PC-3 (cell line): Measurements from ENCODE around the gene RBMS3. TPM values are rescaled to one million over a fixed set of nuclear protein-coding genes. Genes with fewer than 3 reads are reported as not detected.

ENCODE experiments used
- ATAC-seq: fragments of 200-7000 bp; cut with Tn5 transposase; 2 replicates; pipeline ENCODE4 v1.9.1; 2020; ENCODE audit warnings: mild to moderate bottlenecking, moderate library complexity
- BruUV-seq: library from RNA; stranded (reverse); fragments of 400-500 nt; replicated peaks from 2 replicates; lab custom pipeline; 2021; lab: Mats Ljungman, UMichigan
- CTCF ChIA-PET: fragments of 300-600 bp; sonication (Branson Sonifier 250); formaldehyde crosslinking; loops from one replicate; lab custom pipeline; 2022; ENCODE audit warnings: antibody characterized with exemption; lab: Charles Lee
- POLR2A ChIA-PET: fragments of 300-600 bp; sonication (Branson Sonifier 250); formaldehyde crosslinking; loops from one replicate; lab custom pipeline; 2022; ENCODE audit warnings: antibody characterized with exemption; ENCODE audit not compliant: unreplicated experiment; lab: Charles Lee
- DNase-seq: peaks from one replicate; pipeline ENCODE4 v3.0.0-alpha.2; 2015
- H2AFZ ChIP-seq: fragments of 300-600 bp; sonication (generic); 2 replicates; pipeline ENCODE4 v1.6.0; 2016; ENCODE audit warnings: antibody characterized with exemption, low read length
- H3F3A ChIP-seq: fragments of 300-600 bp; sonication (generic); one replicate; pipeline ENCODE4 v1.6.0; 2017; ENCODE audit warnings: antibody characterized with exemption, low read length, control low read depth, mild to moderate bottlenecking; ENCODE audit not compliant: unreplicated experiment
- H3K27ac ChIP-seq: fragments of 300-600 bp; sonication (generic); 2 replicates; pipeline ENCODE4 v1.5.1; 2016; ENCODE audit warnings: mild to moderate bottlenecking, low read length
- H3K27me3 ChIP-seq: fragments of 300-600 bp; sonication (generic); 2 replicates; pipeline ENCODE4 v1.6.1; 2016; ENCODE audit warnings: low read length, mixed read lengths
- H3K36me3 ChIP-seq: fragments of 300-600 bp; sonication (generic); 2 replicates; pipeline ENCODE4 v1.6.1; 2016; ENCODE audit warnings: low read depth, mixed run types, low read length, mixed read lengths
- H3K4me1 ChIP-seq: fragments of 300-600 bp; sonication (generic); 2 replicates; pipeline ENCODE4 v1.5.1; 2016; ENCODE audit warnings: low read length; ENCODE audit not compliant: insufficient read depth
- H3K4me2 ChIP-seq: fragments of 300-600 bp; sonication (generic); 2 replicates; pipeline ENCODE4 v1.6.0; 2016; ENCODE audit warnings: low read length
- H3K4me3 ChIP-seq: fragments of 300-600 bp; sonication (generic); 2 replicates; pipeline ENCODE4 v1.5.1; 2016; ENCODE audit warnings: mild to moderate bottlenecking, low read length, mixed read lengths
- H3K79me2 ChIP-seq: fragments of 300-600 bp; sonication (generic); 2 replicates; pipeline ENCODE4 v1.6.1; 2017; ENCODE audit warnings: low read length, mixed read lengths
- H3K9ac ChIP-seq: fragments of 300-600 bp; sonication (generic); 2 replicates; pipeline ENCODE4 v1.6.0; 2016; ENCODE audit warnings: mild to moderate bottlenecking, low read length
- H3K9me2 ChIP-seq: fragments of 300-600 bp; sonication (generic); replicated peaks from 2 replicates; pipeline ENCODE4 v1.6.1; 2016; ENCODE audit warnings: mixed run types, low read length, mixed read lengths
- H3K9me3 ChIP-seq: fragments of 300-600 bp; sonication (generic); 2 replicates; pipeline ENCODE4 v1.6.1; 2016; ENCODE audit warnings: low read length, mixed read lengths
- H4K20me1 ChIP-seq: fragments of 300-600 bp; sonication (generic); 2 replicates; pipeline ENCODE4 v1.6.1; 2016; ENCODE audit warnings: low read length, mixed read lengths
- EZH2 ChIP-seq: fragments of 300-600 bp; sonication (generic); IDR thresholded peaks from one replicate; pipeline ENCODE4 v1.6.1; 2017; ENCODE audit warnings: antibody characterized with exemption, mild to moderate bottlenecking, low read length; ENCODE audit not compliant: unreplicated experiment
- EZH2phosphoT487 ChIP-seq: fragments of 300-600 bp; sonication (generic); IDR thresholded peaks from 2 replicates; pipeline ENCODE4 v1.6.1; 2018; ENCODE audit warnings: mild to moderate bottlenecking, antibody characterized with exemption, low read length, borderline replicate concordance
- intact Hi-C: fragments of 100-400 bp; cut with micrococcal nuclease; formaldehyde crosslinking; loops from 2 replicates; pipeline ENCODE4 v1.9.0; 2023
- total RNA-seq: library from RNA; depleted of rRNA; stranded (reverse); fragments of >200 nt; gene quantifications from 2 replicates; pipeline ENCODE4 v1.2.3, GENCODE V29; 2014
- TF ChIP-seq, protein P1 (sequence below): fragments of 300-600 bp; sonication (generic); conservative IDR thresholded peaks from 2 replicates; pipeline ENCODE4 v1.5.1; 2017; ENCODE audit warnings: antibody characterized with exemption, low read depth, mild to moderate bottlenecking, low read length

The RBMS3 gene
- total RNA-seq, 1 experiment from 2014 or later: 5.4 TPM

DNA sequence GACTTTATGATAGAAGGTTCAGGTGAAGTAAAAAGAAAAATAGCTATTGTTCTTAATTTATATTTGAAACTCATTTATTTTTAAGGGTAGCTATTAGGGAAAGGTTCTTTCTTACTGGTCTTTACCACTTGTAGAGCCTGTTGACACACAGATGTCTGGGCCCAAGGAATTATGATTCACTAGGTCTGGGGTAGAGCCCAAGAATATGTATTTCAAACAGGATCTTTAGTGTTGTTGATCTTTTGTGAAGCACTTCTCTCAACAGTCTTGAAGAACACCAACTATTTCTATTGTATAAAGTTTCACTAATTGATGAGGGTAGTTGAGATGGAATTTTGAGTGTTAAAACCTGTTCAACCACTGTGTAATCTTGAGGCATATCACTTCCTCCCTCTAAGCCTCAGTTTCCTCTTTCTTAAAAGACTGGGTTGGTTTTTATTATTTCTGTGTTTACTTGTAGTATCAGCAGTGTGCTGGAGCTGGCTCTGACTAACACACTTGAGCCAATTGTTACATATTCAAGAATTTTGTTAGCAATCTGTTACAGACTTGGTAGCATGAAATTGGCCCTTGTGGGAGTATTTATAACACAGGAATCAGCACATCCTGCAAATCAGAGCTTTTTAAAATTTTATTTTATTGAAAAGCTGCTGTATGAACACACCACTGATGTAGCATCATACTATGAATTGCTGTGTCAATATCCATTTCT, 155.9 kb downstream of the RBMS3 start:
- Histone ChIP-seq H3K9ac (no peak overlapping the region), H3K27ac (no peak overlapping the region), H3K4me3 (no peak overlapping the region), H3F3A (no peaks in the 10 kb centered on the region), H2AFZ (no peak overlapping the region), H3K9me3 (no peaks in the 10 kb centered on the region), H3K4me2 (no peak overlapping the region), H3K79me2 (no peaks in the 10 kb centered on the region), H4K20me1 (no peaks in the 10 kb centered on the region), H3K4me1 (peaks cover 30% of the 10 kb centered on the region), H3K27me3 (no peaks in the 10 kb centered on the region), H3K36me3 (no peaks in the 10 kb centered on the region), H3K9me2 (no peaks in the 10 kb centered on the region)
- ChIA-PET POLR2A (no interaction called here), CTCF (no interaction called here)
- DNase-seq (no peak), ATAC-seq (no peak)
- BruUV-seq: no TSS peak
- TF ChIP-seq, protein P1, sequence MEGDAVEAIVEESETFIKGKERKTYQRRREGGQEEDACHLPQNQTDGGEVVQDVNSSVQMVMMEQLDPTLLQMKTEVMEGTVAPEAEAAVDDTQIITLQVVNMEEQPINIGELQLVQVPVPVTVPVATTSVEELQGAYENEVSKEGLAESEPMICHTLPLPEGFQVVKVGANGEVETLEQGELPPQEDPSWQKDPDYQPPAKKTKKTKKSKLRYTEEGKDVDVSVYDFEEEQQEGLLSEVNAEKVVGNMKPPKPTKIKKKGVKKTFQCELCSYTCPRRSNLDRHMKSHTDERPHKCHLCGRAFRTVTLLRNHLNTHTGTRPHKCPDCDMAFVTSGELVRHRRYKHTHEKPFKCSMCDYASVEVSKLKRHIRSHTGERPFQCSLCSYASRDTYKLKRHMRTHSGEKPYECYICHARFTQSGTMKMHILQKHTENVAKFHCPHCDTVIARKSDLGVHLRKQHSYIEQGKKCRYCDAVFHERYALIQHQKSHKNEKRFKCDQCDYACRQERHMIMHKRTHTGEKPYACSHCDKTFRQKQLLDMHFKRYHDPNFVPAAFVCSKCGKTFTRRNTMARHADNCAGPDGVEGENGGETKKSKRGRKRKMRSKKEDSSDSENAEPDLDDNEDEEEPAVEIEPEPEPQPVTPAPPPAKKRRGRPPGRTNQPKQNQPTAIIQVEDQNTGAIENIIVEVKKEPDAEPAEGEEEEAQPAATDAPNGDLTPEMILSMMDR: no peak
- TF ChIP-seq EZH2: no peak
- no peak for TF ChIP-seq EZH2phosphoT487
- intact Hi-C loops: loop anchor here (10.0 kb wide), 1 partner anchor 102 kb away; no protein-coding TSS in a partner anchor

DNA sequence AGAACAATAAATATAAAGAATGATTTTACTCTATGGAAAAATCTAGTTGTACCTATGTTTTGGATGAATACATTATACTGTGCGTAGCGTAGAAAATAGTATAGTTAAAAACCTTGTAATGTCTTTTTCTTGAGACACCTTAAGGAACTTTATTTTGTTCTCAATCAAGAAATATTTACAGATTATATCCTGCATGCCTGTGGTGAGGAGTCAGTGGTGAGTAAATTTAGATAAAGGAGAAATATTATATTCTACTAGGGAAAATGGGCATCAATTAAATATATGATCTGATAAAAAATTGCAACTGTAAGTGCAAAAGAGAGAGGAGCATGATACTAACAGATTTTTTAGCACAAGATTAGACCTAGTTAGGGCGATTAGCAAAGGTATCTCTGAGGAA, 157.7 kb downstream of the RBMS3 start:
- Histone ChIP-seq H3K4me2 (peak overlapping the region; percentile 40; the same call in 1 of the 2 replicates), H3K9me2 (no peaks in the 10 kb centered on the region), H3K4me3 (no peak overlapping the region), H2AFZ (no peak overlapping the region; the same call in 1 of the 2 replicates), H3K27ac (no peak overlapping the region), H3K27me3 (no peaks in the 10 kb centered on the region), H4K20me1 (no peaks in the 10 kb centered on the region), H3K4me1 (peaks cover 30% of the 10 kb centered on the region), H3K79me2 (no peaks in the 10 kb centered on the region), H3K9ac (no peak overlapping the region), H3K9me3 (no peaks in the 10 kb centered on the region), H3K36me3 (no peaks in the 10 kb centered on the region), H3F3A (no peaks in the 10 kb centered on the region)
- BruUV-seq: no TSS peak
- DNase-seq (peak; percentile 38), ATAC-seq (peak; percentile 59)
- POLR2A ChIA-PET: no interaction called here
- CTCF ChIA-PET: no interaction called here
- intact Hi-C loops: loop anchor here (2.0 to 10.0 kb wide), 2 partner anchors 104 to 326 kb away; no protein-coding TSS in a partner anchor
- TF ChIP-seq, protein P1: no peak
- TF ChIP-seq EZH2phosphoT487: no peak
- TF ChIP-seq EZH2: no peak
